GOT3 (cell line): Measurements from ENCODE around the gene SLC25A4.

Experiments used
- DNase-seq: peaks from one replicate; lab custom pipeline; 2025; ENCODE audit warnings: mixed read lengths; lab: John Stamatoyannopoulos, UW

Gene SLC25A4

DNA sequence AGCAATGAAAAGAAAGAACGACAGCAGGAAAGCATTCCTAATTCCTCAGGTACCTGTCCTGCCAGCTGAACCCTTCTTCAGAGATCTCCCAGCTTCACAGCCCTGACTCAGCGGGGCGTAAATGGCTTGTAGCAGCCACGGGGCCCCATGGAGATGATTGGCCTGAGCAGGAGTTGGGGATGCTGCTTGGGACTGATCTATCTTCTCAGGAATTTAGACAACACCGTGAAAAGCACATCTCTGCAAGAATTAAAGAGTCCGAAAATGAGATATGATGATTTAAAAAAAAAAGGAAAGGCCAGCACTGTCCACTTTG, 22.5 kb upstream of the SLC25A4 start:
- no peak for DNase-seq

DNA sequence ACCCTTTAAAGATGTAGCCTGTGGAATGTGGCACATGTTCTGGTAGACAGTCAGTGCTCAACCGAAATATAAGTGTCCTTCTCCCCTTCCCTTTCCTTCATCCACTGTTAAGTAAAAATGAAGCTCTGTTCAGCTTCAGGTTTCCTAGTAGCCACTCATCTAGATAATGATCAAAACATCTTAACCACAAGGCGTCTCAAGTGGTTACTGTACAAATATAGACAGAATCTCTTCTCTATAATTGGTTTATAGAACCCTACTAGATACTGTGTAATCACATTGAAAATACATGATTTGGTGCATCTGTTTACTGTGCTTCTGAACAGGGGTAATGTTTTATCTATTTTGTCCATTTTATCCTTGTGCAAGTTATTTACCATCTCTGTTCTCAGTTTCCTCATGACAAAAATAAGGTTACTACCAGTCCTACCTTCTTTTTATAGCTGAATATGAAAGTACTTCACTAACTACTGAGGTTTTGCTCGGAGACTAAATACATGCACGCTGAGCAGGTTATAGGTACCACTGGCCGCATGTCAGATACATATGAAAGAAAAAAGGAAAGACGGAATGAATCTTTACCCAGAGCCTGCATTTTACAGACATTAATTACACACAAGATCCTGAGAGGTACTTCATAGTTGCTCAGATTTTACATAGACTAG, 20.3 kb upstream of the SLC25A4 start:
- no peak for DNase-seq

- no peak for DNase-seq
Observed at GRCh38 chr4:185124006-185124405, 19.1 kb upstream of the SLC25A4 start.

- no peak for DNase-seq
Observed at GRCh38 chr4:185127021-185127925, 15.8 kb upstream of the SLC25A4 start.

DNA sequence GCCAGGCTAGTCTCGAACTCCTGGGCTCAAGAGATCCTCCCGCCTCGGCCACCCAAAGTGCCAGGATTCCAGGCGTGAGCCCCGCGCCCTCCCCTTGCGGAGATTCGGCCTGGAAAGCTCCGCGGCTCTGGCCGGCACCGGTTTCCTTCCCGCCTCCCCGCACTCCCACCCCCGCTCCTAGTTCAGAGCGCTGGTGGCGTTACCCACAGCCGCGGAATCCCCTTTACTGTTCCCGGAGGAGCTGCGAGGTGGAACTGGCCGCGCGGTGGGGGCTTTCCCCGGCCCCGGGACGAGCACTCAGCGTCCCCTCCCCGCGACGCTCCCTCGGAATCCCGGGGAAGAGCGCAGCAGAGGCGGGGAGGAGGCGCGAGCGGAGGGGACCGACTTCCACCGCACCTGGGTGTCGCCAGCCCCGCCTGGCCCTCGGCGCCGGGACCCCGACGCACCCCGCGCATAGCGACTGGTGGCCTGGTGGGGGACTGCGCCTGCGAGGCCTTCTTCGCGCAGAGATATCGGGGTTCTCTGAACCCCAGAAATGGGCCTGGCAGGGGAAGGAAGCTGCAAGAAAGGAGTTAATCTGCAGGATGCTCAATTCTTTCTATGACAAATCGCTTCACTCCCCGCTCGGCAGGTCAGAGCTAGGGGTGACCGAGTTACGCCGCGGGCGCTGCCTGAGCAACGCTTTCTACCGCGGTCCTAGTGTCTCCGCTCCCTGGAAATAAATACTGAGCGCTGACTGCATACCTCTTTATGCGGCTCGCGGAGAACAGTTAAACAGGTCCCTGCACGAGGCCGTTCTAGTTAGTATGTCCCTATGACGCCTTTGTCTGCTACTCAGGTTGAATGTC, 14.6 kb upstream of the SLC25A4 start:
- DNase-seq = no peak

DNA sequence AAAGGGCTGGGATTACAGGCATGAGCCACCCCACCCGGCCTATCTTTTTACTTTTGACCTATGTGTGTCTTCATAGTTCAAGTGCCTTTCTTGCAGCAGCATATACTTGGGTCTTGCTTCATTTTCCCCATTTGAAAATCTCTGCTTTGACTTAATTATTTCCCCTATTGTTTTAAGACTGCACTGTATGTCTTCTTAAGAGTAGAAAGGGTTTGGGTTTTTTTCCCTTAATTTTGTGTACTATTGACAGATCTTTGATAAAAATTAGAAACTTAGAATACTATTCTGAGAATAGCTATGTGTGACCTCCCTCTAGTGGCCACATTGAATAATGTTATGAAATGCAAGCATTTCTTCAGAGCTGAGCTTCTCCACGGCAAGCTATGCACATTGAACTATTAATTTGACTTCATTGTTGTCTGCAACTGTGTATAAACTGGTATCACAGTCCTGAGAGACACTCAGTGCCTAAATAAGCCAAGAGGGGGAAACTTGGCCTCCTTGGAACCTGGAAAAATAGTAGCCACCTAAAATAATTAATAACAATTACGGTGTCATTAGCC, 8.7 kb upstream of the SLC25A4 start:
- no peak for DNase-seq

DNA sequence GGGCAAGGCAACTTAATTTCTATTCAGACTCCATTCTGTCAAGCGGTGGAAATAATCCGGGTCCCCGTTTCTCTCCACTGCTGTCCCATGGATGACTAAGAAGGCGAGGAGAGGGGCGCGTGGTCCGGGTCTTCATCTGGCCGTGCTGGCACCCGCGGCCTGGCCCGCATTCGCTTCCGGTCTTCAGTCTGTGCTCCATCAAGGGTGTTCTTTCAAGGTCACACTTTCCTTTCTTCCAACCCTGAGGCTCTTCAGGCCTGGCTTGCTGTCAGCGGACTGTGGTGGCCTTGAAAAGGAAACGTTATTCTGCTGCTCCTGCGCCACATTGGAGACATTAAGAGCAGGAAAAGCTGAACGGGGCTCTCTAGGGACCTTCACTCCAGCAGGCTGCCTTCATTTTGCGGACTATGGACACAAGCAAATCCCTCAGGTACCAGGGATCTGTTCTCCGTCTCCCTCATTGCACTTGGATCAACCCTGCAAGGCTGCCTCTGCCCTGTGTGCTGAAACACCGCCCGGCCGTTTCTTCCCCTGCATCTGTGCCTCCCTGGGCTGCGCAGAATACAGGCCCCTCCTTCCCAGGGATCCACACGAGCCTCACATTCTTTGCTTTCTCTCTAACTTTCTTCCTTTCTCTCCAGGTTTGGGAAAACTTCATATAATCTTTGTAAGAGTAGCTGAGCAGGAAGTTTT, 5.7 kb upstream of the SLC25A4 start:
- no peak for DNase-seq

- no peak for DNase-seq
Observed at GRCh38 chr4:185138161-185138560, 4.9 kb upstream of the SLC25A4 start.

GRCh38 chr4:185139736-185140135, 3.3 kb upstream of the SLC25A4 start:
- DNase-seq = no peak

- DNase-seq = no peak
Observed at GRCh38 chr4:185141777-185142176, 1.3 kb upstream of the SLC25A4 start.

- DNase-seq = no peak
Observed at GRCh38 chr4:185142564-185142911, 528 bp upstream of the SLC25A4 start.

DNA sequence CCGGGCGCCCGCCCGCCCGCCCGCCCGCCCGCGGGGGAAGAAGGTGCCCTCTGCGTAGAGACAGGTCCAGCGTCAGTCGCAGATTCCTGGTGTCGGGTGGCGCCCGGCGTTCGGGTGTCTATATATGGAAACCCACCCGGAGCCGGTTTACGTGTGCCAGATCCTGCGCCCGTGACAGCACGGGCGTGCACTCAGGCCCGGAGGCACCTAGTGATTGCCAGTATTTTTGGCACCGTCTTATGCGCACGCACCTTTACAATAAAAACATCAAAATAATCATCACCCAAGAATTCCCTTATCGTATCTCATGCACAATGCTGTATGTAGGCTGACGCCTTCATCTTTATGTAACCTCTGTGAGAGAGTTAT, 519 bp downstream of the SLC25A4 start:
- no peak for DNase-seq

DNA sequence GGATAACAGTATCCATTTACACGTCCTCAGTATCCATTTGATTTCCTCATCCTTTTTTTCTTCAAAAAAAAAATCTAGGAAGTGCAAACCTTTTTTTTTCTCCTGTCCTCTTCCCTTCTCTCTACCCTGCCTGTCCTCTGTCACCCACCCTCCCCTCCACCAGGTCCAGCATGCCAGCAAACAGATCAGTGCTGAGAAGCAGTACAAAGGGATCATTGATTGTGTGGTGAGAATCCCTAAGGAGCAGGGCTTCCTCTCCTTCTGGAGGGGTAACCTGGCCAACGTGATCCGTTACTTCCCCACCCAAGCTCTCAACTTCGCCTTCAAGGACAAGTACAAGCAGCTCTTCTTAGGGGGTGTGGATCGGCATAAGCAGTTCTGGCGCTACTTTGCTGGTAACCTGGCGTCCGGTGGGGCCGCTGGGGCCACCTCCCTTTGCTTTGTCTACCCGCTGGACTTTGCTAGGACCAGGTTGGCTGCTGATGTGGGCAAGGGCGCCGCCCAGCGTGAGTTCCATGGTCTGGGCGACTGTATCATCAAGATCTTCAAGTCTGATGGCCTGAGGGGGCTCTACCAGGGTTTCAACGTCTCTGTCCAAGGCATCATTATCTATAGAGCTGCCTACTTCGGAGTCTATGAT, 1.7 kb downstream of the SLC25A4 start:
- DNase-seq = no peak

DNA sequence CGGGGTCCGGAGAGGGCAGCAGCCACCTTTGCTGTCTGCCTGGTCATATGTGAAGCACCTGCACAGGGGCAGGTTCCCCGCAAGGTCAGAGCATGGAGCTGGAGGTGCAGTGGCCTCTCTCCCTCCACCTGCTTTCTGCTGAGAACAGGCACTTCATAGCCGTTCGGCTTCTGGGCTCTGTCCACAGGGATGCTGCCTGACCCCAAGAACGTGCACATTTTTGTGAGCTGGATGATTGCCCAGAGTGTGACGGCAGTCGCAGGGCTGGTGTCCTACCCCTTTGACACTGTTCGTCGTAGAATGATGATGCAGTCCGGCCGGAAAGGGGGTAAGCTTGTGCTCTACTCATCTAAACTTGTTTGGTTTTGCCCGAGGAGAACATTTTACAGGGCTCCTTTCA, 2.5 kb downstream of the SLC25A4 start:
- no peak for DNase-seq

GRCh38 chr4:185149392-185149791, 6.3 kb downstream of the SLC25A4 start:
- DNase-seq = no peak

DNA sequence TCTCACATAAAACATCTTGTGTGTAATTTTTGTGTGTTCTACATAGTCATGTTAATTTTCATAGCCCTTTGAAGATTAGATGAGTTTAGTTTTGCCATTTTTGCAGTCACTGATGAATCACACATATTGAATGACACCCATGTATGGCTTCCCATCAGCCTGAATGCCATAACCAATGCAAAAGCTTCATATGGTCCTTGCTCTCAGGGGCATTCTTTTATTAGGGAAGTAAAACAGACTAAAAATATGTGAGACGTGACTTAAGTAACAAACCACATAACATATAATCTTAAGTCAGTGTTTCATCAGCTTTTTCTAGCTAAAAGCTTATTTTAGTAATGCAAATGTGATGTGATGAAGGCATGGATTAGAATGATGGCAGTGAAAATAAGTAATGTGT, 8.2 kb downstream of the SLC25A4 start:
- no peak for DNase-seq

- no peak for DNase-seq
Observed at GRCh38 chr4:185165605-185166063, 22.6 kb downstream of the SLC25A4 start.

DNA sequence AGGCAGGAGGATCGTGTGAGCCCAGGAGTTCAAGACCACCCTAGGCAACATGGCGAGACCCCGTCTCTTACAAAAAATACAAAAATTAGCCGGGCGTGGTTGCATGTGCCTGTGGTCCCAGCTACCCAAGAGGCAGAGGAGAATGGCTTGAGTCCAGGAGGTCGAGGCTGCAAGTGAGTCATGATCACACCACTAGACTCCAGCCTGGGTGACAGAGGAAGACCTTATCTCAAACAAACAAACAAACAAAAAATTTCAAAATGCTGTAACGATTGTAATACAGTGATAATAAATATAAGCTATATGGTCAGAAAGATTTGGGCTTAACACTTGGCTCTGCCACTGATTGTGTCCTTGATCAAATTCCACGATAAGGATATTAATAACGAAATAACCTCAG, 24.2 kb downstream of the SLC25A4 start:
- DNase-seq = no peak

DNA sequence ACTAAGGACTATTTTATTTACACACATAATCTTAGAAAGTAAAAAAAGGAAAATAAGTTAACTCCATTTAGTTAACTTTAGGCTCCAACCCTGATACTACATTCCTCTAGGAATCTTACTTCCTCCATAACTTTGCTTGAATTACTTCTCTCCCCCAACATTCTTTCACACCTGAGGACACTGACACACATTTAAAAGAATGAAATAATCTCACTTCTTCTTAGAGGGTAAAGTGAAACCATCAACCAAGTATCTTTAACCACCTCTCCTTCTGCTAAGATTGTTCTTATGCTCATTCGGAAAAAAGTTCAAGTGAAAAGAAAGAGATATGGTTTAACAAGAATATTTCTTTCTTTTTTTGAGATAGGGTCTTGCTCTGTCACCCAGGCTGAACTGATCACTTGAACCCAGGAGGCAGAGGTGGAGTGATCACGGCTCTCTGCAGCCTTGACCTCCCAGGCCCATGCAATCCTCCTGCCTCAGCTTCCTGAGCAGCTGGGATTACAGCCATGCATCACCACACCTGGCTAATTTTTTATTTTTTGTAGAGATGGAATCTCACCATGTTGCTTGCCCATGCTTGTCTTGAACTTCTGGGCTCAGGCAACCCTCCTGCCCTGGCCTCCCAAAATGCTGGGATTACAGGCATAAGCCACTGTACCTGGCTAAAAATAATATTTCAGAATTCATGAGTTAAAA, 28.5 kb downstream of the SLC25A4 start:
- DNase-seq = no peak

- DNase-seq = no peak
Observed at GRCh38 chr4:185179488-185179887, 36.4 kb downstream of the SLC25A4 start.

DNA sequence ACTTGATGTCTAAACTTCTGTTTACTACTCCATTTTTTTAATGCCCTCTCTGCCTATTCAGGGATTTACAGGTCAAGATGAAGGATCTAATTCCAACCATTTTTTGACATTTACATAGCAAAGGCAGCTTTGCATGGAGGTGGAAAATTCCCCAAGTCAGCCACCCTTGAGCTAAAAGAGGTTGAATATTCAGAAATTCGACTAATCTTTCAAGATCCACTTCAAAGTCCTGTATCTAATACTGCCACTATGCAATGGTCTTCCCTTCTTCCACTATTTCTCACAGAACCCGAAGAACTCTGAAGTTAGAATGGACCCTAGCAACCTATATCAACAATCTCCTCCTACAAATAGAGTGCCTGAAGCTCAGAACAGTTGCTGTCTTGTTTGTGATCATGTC, 39.2 kb downstream of the SLC25A4 start:
- no peak for DNase-seq
